Progenitor cell of endocrine pancreas (in vitro differentiated cells): ENCODE data around the gene DNASE1L3. TPM values are rescaled to one million over a fixed set of nuclear protein-coding genes. Genes with fewer than 3 reads are reported as not detected.

Source experiments
- DNase-seq: peaks from one replicate; pipeline ENCODE4 v3.0.0; 2021; ENCODE audit warnings: low spot score; ENCODE audit not compliant: unreplicated experiment
- H3K27ac Mint-ChIP-seq: 2 replicates; pipeline ENCODE4 v1.8.0; 2021; ENCODE audit warnings: mild to moderate bottlenecking, moderate library complexity, mixed read lengths
- H3K27me3 Mint-ChIP-seq: 2 replicates; pipeline ENCODE4 v1.8.0; 2021; ENCODE audit warnings: mixed read lengths
- H3K36me3 Mint-ChIP-seq: 2 replicates; pipeline ENCODE4 v1.8.0; 2022; ENCODE audit warnings: mixed read lengths; ENCODE audit not compliant: insufficient read depth
- H3K4me1 Mint-ChIP-seq: 2 replicates; pipeline ENCODE4 v1.8.0; 2021; ENCODE audit warnings: low read depth, mixed read lengths
- H3K4me3 Mint-ChIP-seq: 2 replicates; pipeline ENCODE4 v1.8.0; 2021; ENCODE audit warnings: low read depth, mild to moderate bottlenecking, moderate library complexity, mixed read lengths
- H3K9me3 Mint-ChIP-seq: 2 replicates; pipeline ENCODE4 v1.8.0; 2021; ENCODE audit warnings: low read depth, mixed read lengths
- CTCF ChIP-seq: fragments of 200-600 bp; sonication (generic); IDR thresholded peaks from one replicate; pipeline ENCODE4 v1.5.0; 2021; ENCODE audit warnings: antibody characterized with exemption, mild to moderate bottlenecking; ENCODE audit not compliant: unreplicated experiment
- total RNA-seq: library from RNA; stranded (reverse); gene quantifications from 2 replicates; pipeline ENCODE4 v1.2.1, GENCODE V29; 2021

The DNASE1L3 gene
- total RNA-seq, 1 donor from 2014 or later, result not detected

- H3K27ac Mint-ChIP-seq, result no peak overlapping the region
- peaks cover 8% of the 10 kb centered on the region for H3K27me3 Mint-ChIP-seq
- no peak overlapping the region for H3K4me3 Mint-ChIP-seq
- H3K36me3 Mint-ChIP-seq, result no peaks in the 10 kb centered on the region
- TF ChIP-seq CTCF, result no peak
- DNase-seq, result no peak
- peaks cover 14% of the 10 kb centered on the region for H3K4me1 Mint-ChIP-seq
- no peaks in the 10 kb centered on the region for H3K9me3 Mint-ChIP-seq
Observed at GRCh38 chr3:58179235-58180098, 31.3 kb downstream of the DNASE1L3 start.

- Mint-ChIP-seq H3K4me1 (peaks cover 21% of the 10 kb centered on the region), H3K9me3 (no peaks in the 10 kb centered on the region), H3K4me3 (peak overlapping the region; percentile 64), H3K27ac (no peak overlapping the region), H3K36me3 (no peaks in the 10 kb centered on the region), H3K27me3 (peaks cover 8% of the 10 kb centered on the region)
- no peak for DNase-seq
- TF ChIP-seq CTCF, result no peak
Observed at GRCh38 chr3:58178528-58179234, 32.1 kb downstream of the DNASE1L3 start.

- H3K4me3 Mint-ChIP-seq, result peak overlapping the region; percentile 64
Observed at GRCh38 chr3:58177747-58178527, 32.8 kb downstream of the DNASE1L3 start.

GRCh38 chr3:58176827-58177489, 33.8 kb downstream of the DNASE1L3 start:
- Mint-ChIP-seq H3K4me1 (peaks cover 24% of the 10 kb centered on the region), H3K27ac (no peak overlapping the region), H3K36me3 (no peaks in the 10 kb centered on the region), H3K9me3 (no peaks in the 10 kb centered on the region), H3K27me3 (peaks cover 8% of the 10 kb centered on the region), H3K4me3 (no peak overlapping the region)
- no peak for DNase-seq
- no peak for TF ChIP-seq CTCF

More at GRCh38 chr3:58177747-58178527, 32.8 kb downstream of the DNASE1L3 start:
- H3K4me1 Mint-ChIP-seq, result peaks cover 24% of the 10 kb centered on the region
- no peak overlapping the region for H3K27ac Mint-ChIP-seq
- peak; percentile 96 for TF ChIP-seq CTCF
- no peaks in the 10 kb centered on the region for H3K36me3 Mint-ChIP-seq
- peaks cover 8% of the 10 kb centered on the region for H3K27me3 Mint-ChIP-seq
- no peaks in the 10 kb centered on the region for H3K9me3 Mint-ChIP-seq
- peak; percentile 96 for DNase-seq
